K562 (cell line): ENCODE measurements around the gene CCDC85B. TPM values are rescaled to one million over a fixed set of nuclear protein-coding genes. Genes with fewer than 3 reads are reported as not detected.

Experiments used
- ADNP ChIP-seq: fragments of 200-800 bp; sonication (Bioruptor generic); IDR thresholded peaks from 2 replicates; pipeline ENCODE4 v1.6.1; 2016; ENCODE audit warnings: missing genetic modification characterization, missing compliant biosample characterization
- CCNT2 ChIP-seq: IDR thresholded peaks from 2 replicates; pipeline ENCODE4 v1.6.1; 2011; ENCODE audit warnings: borderline replicate concordance, low read depth, mild to moderate bottlenecking, moderate library complexity, mixed read lengths, low read length; ENCODE audit not compliant: insufficient read length; ENCODE audit errors: extremely low read depth
- COPS2 ChIP-seq: fragments of 450-650 bp; conservative IDR thresholded peaks from 2 replicates; pipeline ENCODE4 v1.6.1; 2016; ENCODE audit warnings: mild to moderate bottlenecking, moderate library complexity
- EGR1 ChIP-seq: fragments of 450-650 bp; conservative IDR thresholded peaks from 2 replicates; pipeline ENCODE4 v1.6.1; 2017; ENCODE audit warnings: mild to moderate bottlenecking
- GABPA ChIP-seq: fragments of 200-800 bp; sonication (Bioruptor generic); conservative IDR thresholded peaks from 2 replicates; pipeline ENCODE4 v1.6.1; 2016; ENCODE audit warnings: low read depth, missing genetic modification characterization, missing compliant biosample characterization
- HMG20A ChIP-seq: fragments of 450-650 bp; formaldehyde crosslinking; conservative IDR thresholded peaks from 2 replicates; pipeline ENCODE4 v1.4.0; 2020; ENCODE audit warnings: mild to moderate bottlenecking, mixed read lengths
- ILF3 ChIP-seq: fragments of 450-650 bp; IDR thresholded peaks from 2 replicates; pipeline ENCODE4 v1.6.1; 2018; ENCODE audit warnings: antibody characterized with exemption, mild to moderate bottlenecking, moderate library complexity, borderline replicate concordance
- NFRKB ChIP-seq: fragments of 450-650 bp; IDR thresholded peaks from 2 replicates; pipeline ENCODE4 v1.6.1; 2016; ENCODE audit warnings: low read depth
- PTRF ChIP-seq: fragments of 450-650 bp; IDR thresholded peaks from 2 replicates; pipeline ENCODE4 v1.6.1; 2016; ENCODE audit warnings: mild to moderate bottlenecking, missing genetic modification characterization, missing compliant biosample characterization
- SRF ChIP-seq, 2 experiments: fragments of 250-450, 450-650 bp in 1 of 2; sonication (Bioruptor Pico) in 1 of 2; sonication (generic) in 1 of 2; formaldehyde crosslinking; IDR thresholded peaks; 2 replicates each; pipeline versions ENCODE4 v1.5.0 to v1.5.1; 2020 to 2022; ENCODE audit warnings: mild to moderate bottlenecking in 1 of 2, missing genetic modification reagents in 1 of 2
- TCF15 ChIP-seq: fragments of 250-450 bp; sonication (Bioruptor Pico); IDR thresholded peaks from 2 replicates; pipeline ENCODE4 v1.8.0; 2022; ENCODE audit warnings: moderate library complexity, mild to moderate bottlenecking, inconsistent platforms
- THAP12 ChIP-seq: fragments of 250-450 bp; sonication (Bioruptor Pico); IDR thresholded peaks from 2 replicates; pipeline ENCODE4 v1.9.0; 2021; ENCODE audit warnings: mild to moderate bottlenecking, inconsistent platforms
- U2AF2 ChIP-seq: fragments of 200-400 bp; formaldehyde crosslinking; optimal IDR thresholded peaks from 2 replicates; pipeline ENCODE3; 2017; ENCODE audit warnings: low read depth, mild to moderate bottlenecking, low read length
- XRCC3 ChIP-seq: fragments of 450-650 bp; IDR thresholded peaks from 2 replicates; pipeline ENCODE4 v1.6.1; 2017; ENCODE audit warnings: mild to moderate bottlenecking, moderate library complexity
- ZBTB7A ChIP-seq: IDR thresholded peaks from 2 replicates; pipeline ENCODE4 v1.6.1; 2011; ENCODE audit warnings: low read depth, mild to moderate bottlenecking, low read length, moderate library complexity, borderline replicate concordance; ENCODE audit not compliant: control insufficient read depth
- ZKSCAN3 ChIP-seq: fragments of 250-450 bp; sonication (Bioruptor Pico); IDR thresholded peaks from 2 replicates; pipeline ENCODE4 v1.4.0; 2020
- ZNF282 ChIP-seq: sonication (generic); formaldehyde crosslinking; IDR thresholded peaks from 2 replicates; pipeline ENCODE4 v1.8.1; 2023; ENCODE audit warnings: missing genetic modification reagents
- polyA plus RNA-seq, 8 experiments: library from polyadenylated mRNA; depleted of rRNA in 4 of 8; stranded (reverse) in 5 of 8; unstranded in 3 of 8; fragments of >200 nt; fragmentation: Nextera tagmentation in 2 of 8; fragmentation: Illumina TruSeq in 1 of 8; extraction: Ambion mirVana in 2 of 8; extraction: Trizol in 1 of 8; gene quantifications; 2 replicates each; pipeline versions ENCODE4 v1.2.1 to v1.2.3, GENCODE V29; 2011 to 2014; ENCODE audit warnings: inconsistent platforms in 1 of 8, missing spikeins in 1 of 8
- total RNA-seq, 7 experiments: library from RNA; depleted of rRNA in 6 of 7; stranded (reverse); fragments of >200 nt in 6 of 7; fragmentation: Illumina TruSeq in 2 of 7; extraction: Trizol in 2 of 7; gene quantifications; 2 replicates each; pipeline versions ENCODE4 v1.2.1 to v1.2.3, GENCODE V29; 2011 to 2021; ENCODE audit warnings: low replicate concordance in 1 of 7
- TF ChIP-seq, protein P1 (sequence below): sonication (generic); formaldehyde crosslinking; IDR thresholded peaks from 2 replicates; pipeline ENCODE4 v1.8.0; 2022; ENCODE audit warnings: mild to moderate bottlenecking, missing genetic modification reagents
- TF ChIP-seq, protein P2 (sequence below): sonication (generic); formaldehyde crosslinking; IDR thresholded peaks from 2 replicates; pipeline ENCODE4 v1.8.1; 2022; ENCODE audit warnings: missing genetic modification reagents

CCDC85B gene
- total and polyA plus RNA-seq, 9 of the 15 experiments (the other 6 are each of a cell fraction or from before 2014, with no cell fraction given) = 0.14 to 138 (median 6.2) TPM

DNA sequence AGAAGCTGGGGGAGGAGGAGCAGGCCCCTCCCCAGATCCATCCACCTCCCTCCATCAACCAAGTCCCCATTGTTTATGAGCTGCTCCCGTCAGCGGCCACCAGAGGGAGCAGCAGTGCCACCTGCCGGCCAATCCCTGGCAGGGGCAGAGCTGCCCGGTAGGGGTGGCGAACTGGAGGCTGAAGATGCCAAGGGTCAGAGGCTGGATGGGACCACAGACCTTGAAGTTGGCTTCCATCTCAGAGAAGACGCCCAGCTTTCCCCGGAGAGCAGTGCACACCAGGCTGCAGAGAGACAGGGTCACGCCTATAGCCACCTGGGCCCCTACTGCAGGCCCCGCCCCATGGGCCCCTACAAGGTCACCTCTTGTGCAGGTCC, 5.8 kb upstream of the CCDC85B start (continued):
- TF ChIP-seq CCNT2 = no peak
- no peak for TF ChIP-seq NFRKB
- TF ChIP-seq HMG20A (CRISPR knock-in tag) = no peak
- no peak for TF ChIP-seq ZNF282 (CRISPR knock-in tag)
- TF ChIP-seq ADNP = no peak
- TF ChIP-seq EGR1 = no peak
- TF ChIP-seq, protein P1, sequence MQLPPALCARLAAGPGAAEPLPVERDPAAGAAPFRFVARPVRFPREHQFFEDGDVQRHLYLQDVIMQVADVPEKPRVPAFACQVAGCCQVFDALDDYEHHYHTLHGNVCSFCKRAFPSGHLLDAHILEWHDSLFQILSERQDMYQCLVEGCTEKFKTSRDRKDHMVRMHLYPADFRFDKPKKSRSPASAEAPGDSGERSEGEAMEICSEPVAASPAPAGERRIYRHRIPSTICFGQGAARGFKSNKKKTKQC = no peak
- TF ChIP-seq TCF15 (CRISPR knock-in tag) = no peak
- no peak for TF ChIP-seq SRF (CRISPR knock-in tag; IDR thresholded peaks at IDR 0.05)
- TF ChIP-seq COPS2 = no peak
- TF ChIP-seq ZKSCAN3 = no peak
- TF ChIP-seq XRCC3 = no peak
- TF ChIP-seq, protein P2, sequence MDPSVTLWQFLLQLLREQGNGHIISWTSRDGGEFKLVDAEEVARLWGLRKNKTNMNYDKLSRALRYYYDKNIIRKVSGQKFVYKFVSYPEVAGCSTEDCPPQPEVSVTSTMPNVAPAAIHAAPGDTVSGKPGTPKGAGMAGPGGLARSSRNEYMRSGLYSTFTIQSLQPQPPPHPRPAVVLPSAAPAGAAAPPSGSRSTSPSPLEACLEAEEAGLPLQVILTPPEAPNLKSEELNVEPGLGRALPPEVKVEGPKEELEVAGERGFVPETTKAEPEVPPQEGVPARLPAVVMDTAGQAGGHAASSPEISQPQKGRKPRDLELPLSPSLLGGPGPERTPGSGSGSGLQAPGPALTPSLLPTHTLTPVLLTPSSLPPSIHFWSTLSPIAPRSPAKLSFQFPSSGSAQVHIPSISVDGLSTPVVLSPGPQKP (CRISPR knock-in tag) = no peak
- TF ChIP-seq GABPA (tag) = no peak
- no peak for TF ChIP-seq PTRF
- TF ChIP-seq ILF3 = no peak
- TF ChIP-seq U2AF2 = no peak
- TF ChIP-seq THAP12 = no peak
- peak; percentile 38; the same call in 1 of the 2 replicates for TF ChIP-seq ZBTB7A
